Activated CD4-positive, alpha-beta T cell treated with anti-CD3 and anti-CD28 coated beads, Interleukin-2, Interleukin-6, amounts not matched to agents 100 ng/mL and 50 ng/mL, durations not matched to agents 16 hours and 8 hours (primary cell): ENCODE results near the gene ZNF821.
A peak's percentile ranks its signal among the peaks of the same experiment; 100 is the strongest.
"Not testable (repeated sequence)": the region's sequence is repeated elsewhere in the genome, so short reads cannot be mapped to it uniquely, and the experiment has no call there.

ENCODE experiments used
- DNase-seq: peaks from one replicate; pipeline ENCODE4 v3.0.0-alpha.2; 2020

Gene ZNF821

GRCh38 chr16:71896764-71897368 is 12.9 kb upstream of the ZNF821 start:
- DNase-seq, result no peak

- DNase-seq, result peak; percentile 46
Measured at GRCh38 chr16:71895679-71896365, 11.8 kb upstream of the ZNF821 start.

DNA sequence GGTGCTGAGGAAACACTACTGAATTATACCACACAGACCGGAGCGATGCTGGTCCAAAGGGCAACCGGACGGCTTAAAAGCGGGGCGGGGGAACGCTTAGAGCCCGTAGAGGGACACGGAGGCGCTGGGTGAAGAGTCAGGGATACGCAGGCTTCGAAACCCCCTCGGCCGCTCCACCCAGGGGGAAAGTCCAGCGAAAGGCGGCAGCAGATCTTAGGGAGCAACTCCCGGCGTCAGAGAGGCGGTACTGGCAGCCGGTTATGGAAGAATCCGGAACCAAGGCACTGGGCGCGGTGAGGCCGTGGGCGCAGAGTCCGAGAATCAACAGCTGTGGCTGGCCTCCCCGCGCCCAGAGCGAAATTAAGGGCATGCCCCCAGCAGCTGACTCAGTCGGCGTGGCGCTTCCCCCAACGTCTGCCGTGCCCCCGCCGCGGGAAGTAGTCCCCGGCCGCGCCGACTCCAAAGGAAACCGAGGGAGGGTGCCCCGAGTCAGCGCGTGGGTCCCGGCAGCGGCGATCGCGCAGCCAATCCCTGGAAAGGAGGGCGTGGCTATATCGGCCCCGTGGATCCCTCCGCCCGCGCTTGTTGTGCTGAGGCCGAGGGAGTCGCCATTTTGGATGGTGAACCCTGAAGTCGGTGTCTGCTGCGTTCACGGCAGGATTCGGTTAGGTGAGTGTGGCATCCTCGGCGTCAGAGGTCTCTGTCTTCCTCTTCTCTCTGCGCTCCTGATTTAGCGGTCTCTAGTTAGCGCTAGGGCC is 11.1 kb upstream of the ZNF821 start, which contains the start of gene IST1:
Gene IST1 (plus strand): TSS at position 611 of the 758 bp plus-strand sequence. CDS start 20,110 bp downstream, outside the sequence.
- peak; percentile 99 for DNase-seq

DNA sequence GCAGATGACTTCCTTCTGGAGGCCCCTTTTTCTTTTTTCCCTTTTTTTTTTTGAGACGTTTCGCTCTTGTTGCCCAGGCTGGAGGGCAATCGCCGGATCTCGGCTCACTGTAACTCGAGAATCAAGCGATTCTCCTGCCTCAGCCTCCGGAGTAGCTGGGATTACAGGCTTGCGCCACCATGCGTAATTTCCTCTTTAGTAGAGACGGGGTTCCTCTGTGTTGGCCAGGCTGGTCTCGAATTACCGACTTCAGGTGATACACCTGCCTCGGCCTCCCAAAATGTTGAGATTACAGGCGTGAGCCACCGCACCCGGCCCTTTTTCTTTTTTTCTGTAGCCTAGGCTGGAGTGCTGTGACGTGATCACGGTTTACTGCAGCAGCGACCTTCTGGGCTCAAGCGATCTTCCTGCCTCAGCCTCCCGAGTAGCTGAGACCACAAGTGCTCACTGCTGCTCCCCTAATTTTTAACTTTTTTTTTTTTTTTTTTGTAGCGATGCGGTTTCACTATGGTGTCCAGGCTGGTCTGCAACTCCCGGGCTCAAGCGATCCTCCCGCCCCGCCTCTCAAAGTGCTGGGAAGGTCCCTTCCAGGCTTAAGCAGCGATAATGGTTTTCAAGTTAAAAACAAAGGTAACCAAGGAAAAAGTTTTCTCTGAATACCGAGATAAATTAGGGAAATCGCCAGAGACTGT is 10.4 kb upstream of the ZNF821 start:
- peak; percentile 52 for DNase-seq

DNA sequence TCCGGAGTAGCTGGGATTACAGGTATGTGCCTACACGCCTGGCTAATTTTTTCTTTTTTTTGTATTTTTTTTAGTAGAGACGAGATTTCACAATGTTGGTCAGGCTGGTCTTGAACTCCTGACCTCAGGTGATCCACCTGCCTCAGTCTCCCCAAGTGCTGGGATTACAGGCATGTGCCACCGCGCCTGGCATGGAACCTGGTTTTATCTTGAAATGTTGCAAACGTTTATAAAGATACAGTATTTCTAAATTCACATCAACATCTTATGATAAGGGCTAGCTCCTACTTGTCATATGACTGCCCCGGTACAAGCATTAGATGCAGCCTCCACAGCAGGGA is 9.9 kb upstream of the ZNF821 start:
- DNase-seq, result no peak

DNA sequence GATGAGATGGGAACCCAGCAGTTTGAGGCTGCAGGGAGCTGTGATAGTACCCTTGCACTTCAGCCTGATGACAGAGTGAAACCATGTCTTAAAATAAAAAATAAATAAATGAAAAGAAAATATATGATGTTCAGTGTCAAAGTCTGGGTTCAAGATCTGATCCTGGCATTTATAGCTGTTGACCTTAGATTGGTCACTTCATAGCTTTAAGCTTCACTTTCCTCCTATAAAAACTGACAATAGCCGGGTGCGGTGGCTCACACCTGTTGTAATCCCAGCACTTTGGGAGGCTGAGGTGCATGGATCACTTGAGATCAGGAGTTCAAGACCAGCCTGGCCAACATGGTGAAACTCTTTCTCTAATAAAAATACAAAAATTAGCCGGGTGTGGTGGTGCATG is 5.2 kb upstream of the ZNF821 start:
- no peak for DNase-seq

DNA sequence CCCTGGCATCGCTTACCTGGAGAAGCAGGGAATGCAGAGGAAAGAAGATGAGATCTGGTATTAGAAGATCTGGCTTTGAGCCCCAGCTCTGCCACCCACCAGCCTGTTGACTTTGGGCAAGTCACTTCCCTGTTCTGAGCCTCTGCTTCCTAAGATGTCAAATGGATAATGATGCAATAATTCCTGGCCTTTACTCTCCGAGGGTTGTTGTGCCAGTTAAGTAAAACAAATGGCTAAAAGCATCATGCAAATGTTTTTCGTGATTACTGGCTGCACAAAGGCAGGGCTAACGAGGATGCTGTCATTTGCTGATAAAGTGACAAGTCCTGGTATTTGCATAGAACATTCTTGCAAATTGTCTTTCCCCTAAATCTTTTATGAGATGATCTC is 1.3 kb upstream of the ZNF821 start:
- no peak for DNase-seq

DNA sequence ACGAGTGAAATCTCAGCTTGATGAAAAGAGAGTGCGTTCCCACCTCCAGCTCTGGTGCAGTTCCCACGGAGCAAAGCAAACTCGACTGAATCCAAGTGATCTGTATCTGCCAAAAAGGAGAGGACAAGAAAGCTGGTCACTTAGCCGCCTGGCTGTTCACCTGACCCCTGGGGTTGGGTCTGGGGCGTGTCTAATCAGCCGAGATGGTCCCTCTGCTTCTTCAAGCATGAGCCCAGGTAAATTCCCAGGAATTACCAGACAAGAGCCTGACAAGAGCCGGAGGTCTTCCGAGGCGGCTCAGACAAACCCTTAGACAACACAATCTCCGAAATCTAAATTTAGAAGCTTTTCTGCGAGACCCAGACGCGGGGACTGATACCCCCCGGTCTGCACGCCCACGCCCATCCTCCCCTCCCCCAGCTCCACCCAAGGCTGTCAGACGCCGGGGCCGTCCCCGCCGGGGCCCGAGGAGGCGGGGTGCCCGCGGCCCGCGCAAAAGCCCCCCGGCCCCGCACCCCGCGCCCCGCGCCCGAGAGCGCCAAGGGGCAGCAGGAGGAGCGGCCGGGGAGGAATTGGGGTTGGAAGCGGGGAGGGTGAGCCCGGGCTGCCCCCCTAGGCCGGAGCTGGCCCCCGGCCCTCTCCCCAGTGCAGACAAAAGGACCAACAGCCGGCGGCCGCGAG is 674 bp downstream of the ZNF821 start:
- DNase-seq, result peak; percentile 43

- DNase-seq, result peak; percentile 92
Measured at GRCh38 chr16:71882505-71883167, 1.3 kb downstream of the ZNF821 start.

GRCh38 chr16:71880176-71880575 is 3.8 kb downstream of the ZNF821 start:
- DNase-seq, result no peak

GRCh38 chr16:71878911-71879310 is 5.1 kb downstream of the ZNF821 start:
- no peak for DNase-seq

GRCh38 chr16:71873199-71873598 is 10.8 kb downstream of the ZNF821 start:
- DNase-seq, result no peak

DNA sequence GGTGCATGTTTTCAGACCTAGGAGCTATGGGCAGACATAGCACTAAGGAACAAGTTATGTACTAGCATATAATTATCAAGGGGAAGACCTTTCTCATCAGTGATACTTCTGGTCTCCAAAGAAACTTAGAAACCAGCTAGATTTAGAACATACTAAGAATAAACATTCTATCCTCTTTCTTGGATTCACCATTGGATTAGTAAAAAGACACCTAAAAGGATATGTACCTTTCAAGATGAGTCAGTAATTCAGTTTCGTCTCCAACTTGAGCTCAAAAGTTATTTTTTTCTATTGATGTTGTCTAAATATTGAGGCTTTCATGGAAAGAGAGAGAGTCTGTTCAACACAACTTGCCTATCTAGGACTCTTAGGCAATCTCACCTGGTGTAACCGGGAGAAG is 13.2 kb downstream of the ZNF821 start:
- DNase-seq, result no peak

DNA sequence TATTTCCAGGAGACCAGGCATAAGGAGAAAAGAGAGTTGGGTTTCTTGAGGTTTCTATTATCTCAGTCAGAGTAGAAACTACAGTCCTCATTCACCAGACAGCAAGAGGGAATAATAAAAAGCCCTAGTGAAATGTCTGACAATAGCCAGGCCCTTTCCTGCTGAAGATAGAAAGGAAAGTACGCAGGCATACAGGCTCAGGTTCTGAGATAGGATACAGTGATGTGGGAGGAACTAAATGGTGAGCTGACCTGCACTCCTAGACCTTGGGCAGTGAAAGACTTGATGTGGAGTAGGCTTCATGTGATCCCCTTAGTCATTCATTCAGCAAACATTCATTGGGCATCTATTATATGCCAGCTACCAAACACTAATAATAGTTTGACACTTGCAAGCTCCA is 14.9 kb downstream of the ZNF821 start:
- DNase-seq, result no peak

GRCh38 chr16:71867939-71868338 is 16.0 kb downstream of the ZNF821 start:
- DNase-seq, result no peak

GRCh38 chr16:71867175-71867574 is 16.8 kb downstream of the ZNF821 start:
- not testable (repeated sequence) for DNase-seq

DNA sequence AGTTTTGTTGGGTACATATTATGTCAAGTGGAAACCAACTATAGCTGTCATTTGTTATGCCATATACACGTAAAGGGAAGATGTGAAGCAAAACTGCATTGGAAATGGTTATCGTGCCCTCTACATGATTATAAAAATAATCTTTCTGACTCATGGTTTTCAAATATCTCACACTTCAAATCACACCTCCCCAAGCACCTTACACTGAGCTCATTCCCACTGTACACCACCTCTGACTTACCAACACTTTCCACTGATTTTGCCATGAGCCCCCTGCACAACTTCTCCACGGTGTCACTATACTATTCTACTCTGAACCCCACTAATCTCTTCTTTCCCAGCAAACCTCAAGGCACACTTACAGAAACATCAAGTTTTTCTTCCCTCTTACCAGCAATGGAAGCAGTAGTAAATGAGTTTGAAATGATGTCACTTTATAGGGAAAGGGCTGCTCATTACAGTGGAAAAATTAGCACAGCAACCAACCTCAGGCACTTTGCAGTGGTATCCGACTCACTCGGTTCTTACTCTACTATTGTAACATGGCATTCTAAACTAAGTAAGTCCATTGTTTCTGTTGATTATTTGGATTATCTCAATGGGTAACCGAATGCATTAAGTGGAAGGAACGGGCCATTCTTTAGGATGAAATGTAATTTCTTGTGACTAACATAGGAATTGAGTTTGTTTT is 18.7 kb downstream of the ZNF821 start:
- DNase-seq, result no peak

GRCh38 chr16:71863995-71864394 is 20.0 kb downstream of the ZNF821 start:
- no peak for DNase-seq

- DNase-seq, result no peak
Measured at GRCh38 chr16:71859762-71860521, 24.0 kb downstream of the ZNF821 start.

- peak; percentile 57 for DNase-seq
Measured at GRCh38 chr16:71855937-71856662, 27.9 kb downstream of the ZNF821 start.
